ENCODE measurements around the gene ZNF550.
A peak's percentile ranks its signal among the peaks of the same experiment; 100 is the strongest.

ZNF550 gene

DNA sequence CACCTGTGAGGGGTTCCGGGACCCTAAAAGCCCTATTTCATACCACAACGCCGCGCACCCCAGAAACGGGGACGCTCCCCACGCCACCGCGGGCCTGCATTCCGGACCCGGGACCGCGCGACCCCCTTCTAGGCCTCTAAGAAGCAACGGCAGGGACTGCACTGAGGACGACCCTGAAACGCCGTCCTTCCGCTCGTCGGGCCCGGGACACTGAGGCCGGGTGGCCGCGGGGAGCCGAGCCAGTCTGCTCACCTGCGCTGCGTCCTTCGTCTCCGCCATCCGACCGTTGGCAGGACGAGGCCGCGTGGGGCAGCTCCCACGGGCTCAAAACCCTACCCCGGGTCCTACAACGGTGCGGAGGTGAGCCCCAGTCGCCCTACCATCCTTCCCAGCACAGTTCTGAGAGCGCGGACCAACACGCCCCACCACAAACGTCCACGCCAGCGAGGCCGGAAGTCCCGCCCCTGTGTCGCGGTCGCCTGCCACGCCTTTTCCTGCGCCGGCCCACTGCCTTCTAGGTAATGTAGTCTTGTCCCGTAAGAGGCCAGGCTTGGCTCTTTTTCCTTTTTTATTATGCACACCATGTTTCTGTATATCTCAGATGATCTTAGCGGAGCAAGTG, at the start of gene ZNF550:
Gene ZNF550 (minus strand): TSS at position 460 of the 622 bp plus-strand sequence. CDS start 181 bp downstream, at position 279.
- peak; percentile 71 for DNase-seq (ENCODE audit: low read depth)

DNA sequence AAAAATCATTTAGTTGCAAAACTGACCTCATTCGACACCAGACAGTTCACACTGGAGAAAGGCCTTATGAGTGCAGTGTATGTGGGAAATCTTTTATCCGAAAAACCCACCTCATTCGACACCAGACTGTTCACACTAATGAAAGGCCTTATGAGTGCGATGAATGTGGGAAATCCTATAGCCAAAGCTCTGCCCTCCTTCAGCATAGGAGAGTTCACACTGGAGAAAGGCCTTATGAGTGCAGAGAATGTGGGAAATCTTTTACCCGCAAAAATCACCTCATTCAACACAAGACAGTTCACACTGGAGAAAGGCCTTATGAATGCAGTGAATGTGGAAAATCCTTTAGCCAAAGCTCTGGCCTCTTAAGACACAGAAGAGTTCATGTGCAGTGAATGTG, 47.3 kb upstream of the ZNF550 start:
- DNase-seq (ENCODE audit: low read depth) = no peak

DNA sequence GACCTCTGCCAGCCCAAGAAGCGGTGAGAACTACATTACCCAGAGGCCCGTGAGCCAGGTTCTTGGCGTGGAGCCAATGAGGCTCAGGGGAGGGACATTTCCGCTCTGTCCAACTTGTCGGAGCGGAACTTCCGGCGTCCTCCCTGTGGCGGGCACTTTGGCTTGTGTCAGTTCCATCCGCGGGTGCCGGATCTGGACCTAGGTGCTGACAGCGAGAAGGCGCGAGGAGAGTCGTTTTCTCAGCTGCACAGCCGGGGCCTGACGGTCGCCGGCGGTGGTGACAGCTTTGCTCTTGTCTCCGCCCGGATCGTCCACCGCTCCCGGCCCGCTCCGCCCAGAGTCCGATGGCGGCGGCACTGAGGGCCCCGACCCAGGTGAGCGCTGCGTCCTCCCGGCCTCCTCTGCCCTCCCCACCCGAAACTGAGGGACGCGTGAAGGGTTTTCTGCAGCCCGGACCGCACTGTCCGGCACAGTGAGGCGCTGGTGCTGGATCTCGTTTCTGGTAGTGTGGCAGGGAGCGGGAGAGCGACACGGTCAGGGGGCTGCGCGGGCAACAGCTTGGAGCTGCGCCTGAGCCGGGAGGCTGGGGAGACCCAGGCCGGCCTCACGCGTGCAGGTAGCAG, 40.2 kb upstream of the ZNF550 start, which contains the start of gene ZNF530:
Gene ZNF530 (plus strand): TSS at position 125 of the 623 bp plus-strand sequence. CDS start 4,461 bp downstream, outside the sequence.
- peak; percentile 90 for DNase-seq (ENCODE audit: low read depth)

DNA sequence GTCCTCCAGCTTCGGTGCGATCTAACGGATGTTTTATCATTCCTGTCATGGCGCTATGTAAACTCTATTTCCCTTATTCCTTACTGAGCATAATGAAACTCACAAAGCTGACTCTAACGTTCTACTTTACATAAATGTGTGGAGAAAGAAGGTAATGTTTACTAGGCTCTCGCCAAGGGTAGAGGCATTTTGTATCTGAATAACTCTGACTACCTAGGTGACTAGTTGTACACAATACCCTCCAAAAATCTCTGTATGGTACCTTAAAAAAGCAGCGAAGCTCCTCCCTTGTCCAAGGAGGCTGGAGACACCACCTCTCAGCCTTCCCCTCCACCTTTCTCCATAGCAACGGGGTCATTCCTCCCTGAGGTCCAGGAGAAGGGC, 39.7 kb upstream of the ZNF550 start:
- DNase-seq (ENCODE audit: low read depth) = no peak

DNA sequence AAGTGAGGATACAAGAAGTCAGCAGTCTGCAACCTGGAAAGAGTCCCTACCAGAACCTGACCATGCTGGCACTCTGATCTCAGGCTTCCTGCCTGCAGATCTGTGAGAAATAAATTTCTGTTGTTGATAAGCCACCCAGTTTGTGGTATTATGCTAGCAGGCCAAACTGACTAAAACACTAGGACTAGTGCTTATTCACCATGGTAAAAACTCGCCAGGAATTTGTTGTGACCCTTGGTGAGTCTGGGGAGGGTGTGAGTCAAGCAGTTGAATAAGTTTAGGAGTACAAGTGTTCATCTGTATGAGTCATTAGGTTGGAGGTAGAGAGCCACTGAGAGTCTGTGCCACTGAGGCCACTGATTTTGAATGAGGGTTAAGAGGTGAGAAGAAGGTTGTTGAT, 27.9 kb upstream of the ZNF550 start:
- peak; percentile 81 for DNase-seq (ENCODE audit: low read depth)

DNA sequence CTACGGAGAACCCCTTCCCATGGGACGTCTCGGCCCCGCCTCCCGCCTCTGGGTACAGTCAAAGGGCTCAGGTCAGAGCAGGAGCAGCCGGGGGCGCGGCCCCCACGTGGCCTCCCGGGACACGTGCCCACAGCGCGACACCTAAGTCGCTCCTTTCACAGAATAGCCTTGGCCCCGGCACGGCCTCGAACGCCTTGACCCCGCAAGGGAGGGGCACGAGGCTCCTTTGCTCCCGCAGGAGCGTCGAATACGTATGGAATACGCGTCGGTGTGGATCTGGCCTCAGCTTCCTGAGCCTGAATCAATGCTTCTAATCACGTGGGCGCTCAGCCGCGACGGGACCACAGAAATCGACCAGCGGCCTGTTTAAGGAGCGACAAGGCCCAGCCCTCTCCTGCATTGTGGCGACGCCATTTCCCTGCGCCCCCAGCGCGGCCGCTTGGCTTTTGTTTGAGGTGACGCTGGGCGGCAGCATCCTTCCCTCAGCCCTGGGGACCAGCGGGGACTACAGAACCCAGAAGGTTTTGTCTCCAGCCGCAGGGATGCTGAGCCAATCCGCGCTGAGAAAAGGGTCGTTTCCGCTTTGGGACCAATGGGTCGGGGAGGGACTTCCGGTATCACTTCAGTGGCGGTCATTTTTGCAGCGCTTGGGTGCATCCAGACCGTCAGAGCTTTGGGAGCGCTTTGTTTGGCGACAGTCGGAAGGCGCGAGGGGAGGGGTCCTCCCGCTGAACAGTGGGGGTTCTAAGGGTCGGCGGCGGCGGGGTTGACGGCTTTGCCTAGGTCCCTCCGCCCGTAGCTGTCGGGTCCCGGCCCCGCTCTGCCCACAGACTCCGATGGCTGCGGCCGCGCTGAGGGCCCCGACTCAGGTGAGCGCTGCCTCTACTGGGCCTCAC, 24.1 kb upstream of the ZNF550 start, which contains the start of gene ZIK1:
Gene ZIK1 (plus strand): TSS at position 625 of the 896 bp plus-strand sequence. CDS start 212 bp downstream, at position 837.
- no peak for DNase-seq (ENCODE audit: low read depth)

DNA sequence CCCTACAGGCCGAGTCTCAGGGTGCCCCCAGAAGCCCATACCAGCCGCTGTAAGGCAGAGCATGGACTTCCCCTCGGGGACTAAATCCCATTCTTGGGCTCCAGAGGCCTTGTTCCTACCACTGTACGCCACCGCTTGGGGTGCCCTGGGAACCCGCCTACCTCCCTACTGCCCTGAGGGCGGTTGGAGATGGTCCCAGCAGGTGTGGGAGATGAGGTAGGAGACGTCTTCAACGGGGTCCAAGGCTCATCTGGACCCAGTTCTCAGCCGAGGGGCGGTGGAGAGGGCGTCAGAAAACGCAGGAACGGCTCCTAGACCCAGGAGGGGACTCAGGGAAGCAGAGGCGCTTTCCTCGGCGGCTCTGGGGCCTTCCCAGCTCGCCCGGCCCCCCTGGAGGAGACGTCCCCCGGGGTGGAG, 23.4 kb upstream of the ZNF550 start:
- no peak for DNase-seq (ENCODE audit: low read depth)

DNA sequence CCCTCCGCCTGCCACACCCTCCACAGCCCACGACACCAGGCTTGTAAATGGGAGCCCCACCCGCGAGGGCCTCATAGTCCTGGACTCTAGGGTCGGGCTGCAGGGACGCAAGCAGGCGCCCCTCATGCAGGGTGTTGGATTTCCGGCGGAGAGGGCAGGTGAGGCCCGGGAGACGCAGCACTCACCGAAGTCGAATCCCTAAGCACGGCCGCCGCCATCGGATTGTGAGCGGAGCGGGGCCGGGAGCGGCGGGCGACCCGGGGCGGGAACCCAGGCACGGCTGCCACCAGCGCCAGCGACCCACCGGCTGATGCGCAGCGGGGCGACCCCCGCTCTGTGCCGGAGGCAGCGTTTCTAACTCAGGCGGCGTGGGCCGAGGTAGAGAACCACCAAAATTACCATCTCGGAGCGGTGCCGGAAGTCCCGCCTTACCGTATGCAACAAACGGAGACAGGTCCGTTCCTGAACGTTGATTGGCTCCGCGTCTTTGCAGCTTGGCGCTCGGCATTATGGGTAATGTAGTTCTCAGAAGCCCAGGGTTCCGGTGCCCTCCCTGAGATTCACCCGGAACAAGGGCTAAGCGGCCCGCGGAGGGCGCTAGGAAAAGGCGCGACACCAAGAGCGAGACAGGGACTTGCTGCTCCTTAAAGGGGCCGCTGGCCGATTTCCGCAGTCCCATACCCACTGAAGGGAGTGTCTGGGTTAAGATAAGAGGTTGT, 19.0 kb upstream of the ZNF550 start, which contains the start of gene ZNF416:
Gene ZNF416 (minus strand): TSS at position 425 of the 719 bp plus-strand sequence. CDS start 207 bp downstream, at position 218.
- DNase-seq (ENCODE audit: low read depth) = peak; percentile 99

DNA sequence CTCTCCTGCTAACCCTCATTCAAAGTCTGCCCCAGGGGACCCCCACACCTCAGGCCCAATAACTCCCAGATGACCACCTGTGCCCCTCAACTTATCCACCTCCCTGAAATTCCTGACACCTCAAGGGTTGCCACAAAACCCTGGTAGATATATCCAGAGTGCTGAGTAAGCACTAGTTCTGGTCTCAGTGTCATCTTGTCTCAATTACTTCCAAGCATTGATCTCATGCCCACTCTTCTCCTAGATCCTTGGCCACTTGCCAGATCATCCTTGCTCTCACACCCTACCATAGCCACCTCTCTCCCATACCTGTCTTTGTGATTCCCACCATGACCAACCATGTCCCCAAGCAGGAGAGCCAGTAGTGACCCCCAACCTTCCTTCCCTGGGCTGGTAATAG, 17.0 kb upstream of the ZNF550 start:
- DNase-seq (ENCODE audit: low read depth) = no peak

DNA sequence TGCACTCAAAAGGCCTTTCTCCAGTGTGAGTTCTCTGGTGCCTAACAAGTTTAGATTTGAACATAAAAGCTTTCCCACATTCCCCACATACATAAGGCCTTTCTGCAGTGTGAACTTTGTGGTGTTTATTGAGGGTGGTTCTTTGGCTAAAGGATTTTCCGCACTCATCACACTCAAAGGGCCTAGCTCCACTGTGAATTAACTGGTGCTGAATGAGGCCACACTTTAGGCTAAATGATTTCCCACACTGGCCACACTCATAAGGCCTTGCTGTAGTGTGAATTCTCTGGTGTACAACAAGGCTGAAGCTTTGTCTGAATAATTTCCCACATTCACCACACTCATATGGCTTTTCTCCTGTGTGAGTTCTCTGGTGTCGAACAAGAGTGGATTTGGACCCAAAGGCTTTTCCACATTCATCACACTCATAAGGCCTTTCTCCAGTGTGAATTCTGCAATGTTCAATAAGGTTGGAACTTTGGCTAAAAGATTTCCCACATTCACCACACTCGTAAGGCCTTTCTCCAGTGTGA, 12.8 kb upstream of the ZNF550 start:
- no peak for DNase-seq (ENCODE audit: low read depth)

DNA sequence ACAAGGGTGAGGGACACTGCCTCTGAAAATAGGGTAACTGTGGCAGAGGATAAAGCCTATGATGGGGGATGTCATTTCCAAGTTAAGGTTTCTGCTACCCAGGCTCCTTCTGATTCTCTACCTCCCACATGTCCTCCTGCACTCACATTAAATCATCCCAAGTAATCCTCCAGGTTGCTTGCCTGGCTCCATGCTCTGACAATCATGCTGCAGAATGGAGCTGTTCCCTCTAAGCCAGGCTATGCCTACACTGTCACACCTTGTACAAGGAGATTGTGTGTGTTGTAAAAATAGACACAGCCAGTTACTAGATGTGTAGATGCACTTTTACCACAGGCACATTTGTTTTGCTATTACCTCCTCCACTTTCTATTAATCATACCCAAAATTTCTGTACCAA, 11.0 kb upstream of the ZNF550 start:
- no peak for DNase-seq (ENCODE audit: low read depth)

DNA sequence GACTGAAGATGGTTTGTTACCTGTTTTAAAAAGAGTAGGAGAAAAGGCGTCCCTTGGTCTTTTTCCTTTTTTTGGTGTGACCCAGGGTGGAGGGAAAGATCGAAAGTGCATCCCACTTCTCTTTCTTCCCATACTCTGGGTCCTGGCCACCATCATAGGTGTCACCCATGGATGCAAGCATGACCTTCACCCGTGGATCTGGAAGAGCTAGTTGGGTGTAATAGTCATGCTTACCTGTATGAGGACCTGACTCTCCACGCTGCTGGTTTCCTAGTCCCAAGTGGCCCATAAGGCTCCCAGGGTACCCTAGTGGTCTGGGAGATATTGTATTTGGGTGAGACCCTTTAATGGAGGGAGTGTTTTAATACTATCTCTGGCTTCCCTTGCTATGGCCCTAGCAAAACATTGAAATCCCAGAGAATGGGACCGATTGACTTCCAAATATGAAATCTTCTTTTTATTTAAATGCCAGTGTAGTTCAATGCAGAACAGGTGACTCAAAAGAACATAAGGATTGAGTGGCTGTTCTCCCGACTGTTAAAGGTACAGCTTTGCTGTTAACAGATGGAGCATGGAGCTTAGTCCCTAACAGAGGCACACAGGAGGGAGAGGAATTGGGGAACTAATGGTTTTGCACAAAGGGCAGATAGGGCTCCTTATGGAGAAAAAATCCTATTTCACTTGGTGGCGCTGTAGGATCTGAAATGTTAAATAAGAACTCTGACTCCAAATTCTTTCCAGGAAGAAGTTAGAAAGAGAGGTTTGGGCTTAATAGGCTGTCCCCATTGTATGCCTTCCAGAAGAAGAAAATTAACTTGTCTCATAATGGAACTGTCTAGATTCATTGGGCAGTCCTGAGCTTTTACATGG, 7.0 kb upstream of the ZNF550 start:
- DNase-seq (ENCODE audit: low read depth) = no peak

DNA sequence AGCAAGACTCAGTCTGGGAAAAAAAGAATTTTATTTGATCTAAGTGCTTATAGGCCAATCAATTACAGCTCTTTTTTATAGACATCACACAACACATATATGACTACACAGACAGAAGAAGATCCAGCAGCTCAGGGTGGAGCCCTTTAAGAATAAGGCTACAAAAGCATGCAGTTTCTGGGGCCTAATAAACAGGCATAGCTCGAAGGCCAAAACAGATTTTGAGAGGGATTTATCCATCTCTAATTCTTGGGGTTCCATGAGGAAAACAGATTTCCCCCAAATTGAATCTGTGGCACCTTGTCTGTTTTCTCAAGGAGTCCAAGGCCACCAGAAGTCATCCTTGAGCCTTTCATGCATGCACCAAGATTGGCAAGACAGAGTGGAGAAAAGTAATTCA, 3.9 kb upstream of the ZNF550 start:
- no peak for DNase-seq (ENCODE audit: low read depth)

DNA sequence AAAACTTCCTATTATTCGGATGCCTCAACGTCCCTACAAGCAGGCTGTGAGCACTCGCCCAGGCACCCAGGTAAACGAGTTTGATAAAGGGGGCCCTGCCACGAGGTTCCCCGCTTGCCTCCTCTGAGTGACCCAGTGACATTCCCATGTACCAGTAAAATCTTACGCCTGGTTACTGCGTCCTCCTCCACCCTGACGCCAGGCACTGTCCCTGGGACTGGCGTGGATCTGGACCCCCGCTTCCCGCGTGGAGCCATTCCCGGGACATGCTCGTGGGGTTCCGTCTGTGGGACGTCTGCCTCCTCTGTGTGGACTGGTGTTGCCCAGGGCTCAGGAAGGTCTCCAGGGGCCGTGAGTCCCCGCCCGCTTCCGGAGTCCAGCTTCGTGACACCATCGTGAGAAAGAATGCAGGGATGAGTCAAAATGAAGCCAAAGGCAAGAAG, 407 bp upstream of the ZNF550 start:
- DNase-seq (ENCODE audit: low read depth) = no peak

DNA sequence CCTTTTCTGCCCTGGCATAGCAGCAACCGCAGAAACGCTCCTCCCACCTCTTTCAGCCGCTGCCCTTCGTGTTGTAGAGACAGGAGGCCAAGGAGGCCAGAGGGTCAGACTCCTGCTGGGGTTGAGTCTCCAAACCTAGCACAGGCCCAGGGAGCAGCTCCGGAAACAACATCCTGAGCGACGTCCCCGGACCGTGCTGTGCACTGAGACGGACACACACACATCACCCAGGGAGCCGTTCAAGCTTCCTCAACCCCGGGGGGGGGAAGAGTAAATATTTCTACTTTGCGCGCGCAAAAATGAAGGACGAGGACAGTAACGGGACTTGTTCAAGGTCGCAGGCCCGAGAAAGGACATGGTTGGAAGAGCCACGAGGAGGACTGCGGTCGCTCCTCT, 657 bp downstream of the ZNF550 start:
- no peak for DNase-seq (ENCODE audit: low read depth)

DNA sequence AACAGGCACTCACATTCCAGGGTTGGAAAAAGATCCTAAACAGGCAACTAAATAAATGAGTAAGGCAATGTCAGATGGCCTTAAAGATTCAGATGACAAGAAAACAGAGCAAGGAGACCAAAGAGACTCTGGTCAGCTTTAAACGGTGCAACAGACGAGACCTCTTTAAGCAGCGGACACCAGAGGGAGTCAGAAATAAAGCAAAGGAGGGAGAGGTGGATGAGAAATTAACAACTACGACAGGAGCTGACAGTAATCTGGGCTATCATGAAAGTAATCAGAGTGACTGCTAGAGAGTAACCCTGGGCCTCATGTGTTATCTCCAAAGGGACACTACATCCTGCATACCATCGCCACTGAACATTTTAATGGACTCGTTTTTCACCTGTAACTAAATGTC, 1.1 kb downstream of the ZNF550 start:
- DNase-seq (ENCODE audit: low read depth) = no peak

DNA sequence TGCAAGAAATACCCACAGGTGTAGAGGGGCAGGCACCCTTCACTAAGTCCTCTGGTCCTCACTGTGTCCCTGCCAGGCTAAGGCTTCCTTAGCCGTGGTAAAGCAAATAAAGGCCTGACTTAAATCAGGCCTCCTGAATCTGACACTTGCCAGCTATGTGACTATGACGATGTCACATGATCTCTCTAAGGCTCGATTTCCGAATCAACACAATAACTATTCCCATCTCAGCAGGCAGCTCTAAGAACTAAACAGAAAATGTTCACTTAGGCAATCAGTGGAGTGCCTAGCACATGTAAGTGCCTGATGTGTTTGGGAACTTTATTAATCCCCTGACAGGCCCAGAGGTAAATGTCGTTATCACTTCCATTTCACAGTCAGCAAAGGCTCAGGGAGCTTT, 2.0 kb downstream of the ZNF550 start:
- DNase-seq (ENCODE audit: low read depth) = no peak

DNA sequence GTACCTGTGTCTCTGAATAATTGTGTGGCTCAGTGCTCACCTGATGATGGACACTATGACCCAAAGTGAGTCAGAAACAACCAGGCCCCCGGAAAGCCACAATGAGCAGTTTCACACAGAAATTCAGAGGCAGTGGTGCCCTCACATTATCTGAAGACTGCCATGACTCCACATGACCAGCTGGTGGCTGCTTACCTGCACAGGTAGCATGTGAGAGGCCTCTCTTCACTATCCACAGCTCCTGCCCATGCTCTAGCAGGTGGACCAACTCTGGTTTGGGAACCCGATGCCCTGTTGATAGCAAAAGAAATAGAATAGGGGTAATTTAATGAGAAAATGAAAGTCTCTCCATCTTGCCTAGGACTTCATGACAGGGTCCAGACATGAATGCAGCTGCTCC, 7.2 kb downstream of the ZNF550 start:
- no peak for DNase-seq (ENCODE audit: low read depth)

DNA sequence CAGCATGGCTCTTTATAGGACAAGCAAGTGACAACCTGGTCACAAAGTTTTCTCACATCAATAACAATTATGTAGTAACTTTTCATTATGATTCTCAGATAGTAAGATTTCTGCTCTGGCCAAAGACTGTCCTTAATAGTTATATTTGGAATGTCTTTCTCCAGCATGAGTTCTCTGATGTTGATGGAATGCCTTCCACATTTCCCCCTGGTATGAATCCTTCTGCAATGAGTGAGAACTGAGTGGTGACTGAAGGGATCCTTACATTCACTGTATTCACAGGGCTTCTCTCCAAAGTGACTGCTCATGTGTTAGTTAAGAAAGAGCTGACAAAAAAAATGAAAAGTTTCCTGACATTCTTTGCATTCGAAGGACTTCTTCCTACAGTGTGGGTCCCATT, 13.2 kb downstream of the ZNF550 start:
- DNase-seq (ENCODE audit: low read depth) = no peak

DNA sequence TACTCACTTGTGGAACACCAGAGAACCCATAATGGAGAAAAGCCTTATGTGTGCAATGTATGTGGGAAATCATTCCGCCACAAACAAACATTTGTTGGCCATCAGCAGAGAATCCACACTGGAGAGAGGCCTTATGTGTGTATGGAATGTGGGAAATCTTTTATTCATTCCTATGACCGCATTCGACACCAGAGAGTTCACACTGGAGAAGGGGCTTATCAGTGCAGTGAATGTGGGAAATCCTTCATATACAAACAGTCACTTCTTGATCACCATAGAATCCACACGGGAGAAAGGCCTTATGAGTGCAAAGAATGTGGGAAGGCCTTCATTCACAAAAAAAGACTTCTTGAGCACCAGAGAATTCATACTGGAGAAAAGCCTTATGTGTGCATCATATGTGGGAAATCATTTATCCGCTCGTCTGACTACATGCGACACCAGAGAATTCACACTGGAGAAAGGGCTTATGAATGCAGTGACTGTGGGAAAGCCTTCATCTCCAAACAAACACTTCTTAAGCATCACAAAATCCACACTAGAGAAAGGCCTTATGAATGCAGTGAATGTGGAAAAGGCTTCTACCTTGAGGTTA, 21.6 kb downstream of the ZNF550 start:
- no peak for DNase-seq (ENCODE audit: low read depth)
